Breast epithelium (tissue), 4 donors: ENCODE data around the gene STIP1. TPM values are rescaled to one million over a fixed set of nuclear protein-coding genes. Genes with fewer than 3 reads are reported as not detected.

Source experiments
- DNase-seq, 2 donors: peaks; one replicate each; pipeline ENCODE4 v3.0.0-alpha.2; 2019; ENCODE audit warnings: low spot score in 2 of 2
- H3K27ac ChIP-seq, 2 donors: fragments of 200-600 bp; sonication (generic) in 1 of 2; one replicate each; pipeline ENCODE4 v1.5.1; 2016 to 2019; ENCODE audit warnings: mild to moderate bottlenecking in 1 of 2
- H3K27me3 ChIP-seq, 2 donors: fragments of 200-600 bp; sonication (generic) in 1 of 2; one replicate each; pipeline versions ENCODE4 v1.5.1 to v1.6.0; 2017 to 2019; ENCODE audit warnings: control low read depth in 1 of 2, mild to moderate bottlenecking in 1 of 2
- H3K36me3 ChIP-seq: fragments of 200-600 bp; one replicate; pipeline ENCODE4 v1.5.1; 2019
- H3K4me1 ChIP-seq, 2 donors: fragments of 200-600 bp; sonication (generic); one replicate each; pipeline ENCODE4 v1.5.1; 2016 to 2019; ENCODE audit warnings: control low read depth in 1 of 2
- H3K4me3 ChIP-seq, 3 donors: fragments of 200-600 bp; sonication (generic); 1 replicate in 2 of 3; 2 replicates in 1 of 3; pipeline ENCODE4 v1.5.1; 2016 to 2019; ENCODE audit warnings: mild to moderate bottlenecking in 3 of 3, moderate library complexity in 2 of 3
- H3K9me3 ChIP-seq, 2 donors: fragments of 200-600 bp; sonication (generic) in 1 of 2; one replicate each; pipeline ENCODE4 v1.5.1; 2016 to 2019; ENCODE audit warnings: control low read depth in 1 of 2
- CTCF ChIP-seq, 3 donors: fragments of 450-650 bp; IDR thresholded peaks; one replicate each; pipeline ENCODE4 v1.5.1; 2016 to 2017; ENCODE audit warnings: antibody characterized with exemption in 3 of 3, mild to moderate bottlenecking in 3 of 3, moderate library complexity in 3 of 3
- POLR2A ChIP-seq: fragments of 450-650 bp; IDR thresholded peaks from one replicate; pipeline ENCODE4 v1.6.1; 2016; ENCODE audit warnings: antibody characterized with exemption, mild to moderate bottlenecking, moderate library complexity
- POLR2AphosphoS5 ChIP-seq, 3 donors: sonication (generic); formaldehyde crosslinking; IDR thresholded peaks; one replicate each; pipeline ENCODE4 v1.6.1; 2017; ENCODE audit warnings: antibody characterized with exemption in 3 of 3
- intact Hi-C: fragments of 100-400 bp; cut with DNase I; formaldehyde crosslinking; loops from one replicate; pipeline ENCODE4 v1.15.1; 2023; ENCODE audit warnings: low total_unique reads
- total RNA-seq, 3 donors: library from RNA; depleted of rRNA; stranded (reverse); fragments of >200 nt; gene quantifications; one replicate each; pipeline ENCODE4 v1.1.0, GENCODE V29; 2016

STIP1 gene
- total RNA-seq, result 100 to 1,000 TPM in 2 of 3 donors, 10 to 100 TPM in 1; 88.5 to 114 (median 106) TPM

DNA sequence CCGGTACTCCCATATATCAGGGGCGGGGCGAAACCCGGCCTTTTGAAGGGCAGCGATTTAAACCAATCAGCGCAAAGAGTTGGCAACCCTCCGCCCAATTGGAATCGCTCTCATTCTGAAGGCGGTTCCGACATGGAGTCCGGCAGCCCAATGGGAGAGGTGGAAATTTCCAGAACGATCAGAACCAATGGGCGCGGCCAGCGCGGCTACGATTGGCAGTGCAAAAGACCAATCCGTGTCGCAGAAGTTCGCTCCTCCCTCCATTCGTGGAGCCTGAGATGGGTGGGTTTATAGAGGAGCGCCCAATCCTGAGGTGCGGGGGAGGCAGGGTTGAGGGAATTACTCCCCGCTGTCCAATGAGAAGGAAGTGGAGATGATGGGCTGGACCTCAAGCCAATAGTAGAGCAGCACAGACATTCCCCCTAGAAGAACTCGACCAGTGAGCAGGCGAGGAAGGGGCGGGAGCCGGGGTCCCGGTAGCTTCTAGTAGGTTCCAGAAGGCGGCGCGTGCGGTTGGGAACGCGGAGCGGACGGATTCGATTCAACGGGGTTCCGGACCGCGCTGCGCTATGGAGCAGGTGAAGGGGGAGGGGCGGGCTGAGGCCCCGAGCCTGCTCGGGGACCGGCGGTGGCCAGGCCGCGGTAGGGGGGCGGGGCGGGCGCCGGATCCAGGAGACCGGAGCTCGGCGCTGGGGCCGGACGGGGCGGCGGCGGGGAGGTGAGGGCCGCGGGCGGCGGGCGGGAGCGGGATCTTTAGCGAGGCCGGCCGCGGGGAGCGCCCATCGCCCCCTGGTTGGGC is at the start of gene STIP1:
Gene STIP1, plus strand, starts transcription at position 479 of the 799 bp plus-strand sequence. Its CDS starts 91 bp downstream, at position 570.
- Histone ChIP-seq H3K4me3 (peak within 1 kb of the TSS in 2 of 3 donors; percentile 61 to 77), H3K36me3 (no peaks in the 10 kb centered on the region), H3K9me3 (no peaks in the 10 kb centered on the region), H3K4me1 (no peaks in the 10 kb centered on the region), H3K27me3 (no peaks in the 10 kb centered on the region), H3K27ac (peak within 1 kb of the TSS; percentile 79 to 93)
- DNase-seq, result peak; percentile 100
- TF ChIP-seq POLR2A (no peak), CTCF (IDR thresholded peaks at IDR 0.05) (peak; percentile 33 to 59 (median 44)), POLR2AphosphoS5 (IDR thresholded peaks at IDR 0.05) (peak; percentile 12 to 85 (median 73))
- intact Hi-C loops, result no loop called here

- no peak for TF ChIP-seq POLR2AphosphoS5 (IDR thresholded peaks at IDR 0.05)
- no peak for TF ChIP-seq CTCF (IDR thresholded peaks at IDR 0.05)
- no peak for TF ChIP-seq POLR2A
- DNase-seq, result no peak
- Histone ChIP-seq H3K36me3 (no peaks in the 10 kb centered on the region), H3K4me1 (no peaks in the 10 kb centered on the region), H3K4me3 (no peak overlapping the region), H3K9me3 (no peaks in the 10 kb centered on the region), H3K27ac (no peak overlapping the region), H3K27me3 (no peaks in the 10 kb centered on the region)
- intact Hi-C loops, result no loop called here
These were observed 49.1 kb upstream of the STIP1 start for GRCh38 chr11:64136765-64137441.

- H3K4me1 ChIP-seq, result no peaks in the 10 kb centered on the region
- H3K27ac ChIP-seq, result no peak overlapping the region
- H3K36me3 ChIP-seq, result no peaks in the 10 kb centered on the region
- H3K4me3 ChIP-seq, result no peak overlapping the region
- DNase-seq, result no peak
- no peak for TF ChIP-seq POLR2A
- no peak for TF ChIP-seq CTCF (IDR thresholded peaks at IDR 0.05)
- no peak for TF ChIP-seq POLR2AphosphoS5 (IDR thresholded peaks at IDR 0.05)
- intact Hi-C loops, result no loop called here
- no peaks in the 10 kb centered on the region for H3K9me3 ChIP-seq
- no peaks in the 10 kb centered on the region for H3K27me3 ChIP-seq
These were observed 47.6 kb upstream of the STIP1 start for GRCh38 chr11:64138398-64138797.

GRCh38 chr11:64139049-64139448 is 46.9 kb upstream of the STIP1 start:
- Histone ChIP-seq H3K27me3 (no peaks in the 10 kb centered on the region), H3K36me3 (no peaks in the 10 kb centered on the region), H3K9me3 (no peaks in the 10 kb centered on the region), H3K4me1 (no peaks in the 10 kb centered on the region), H3K4me3 (no peak overlapping the region), H3K27ac (no peak overlapping the region)
- no peak for DNase-seq
- TF ChIP-seq POLR2AphosphoS5 (IDR thresholded peaks at IDR 0.05), result no peak
- no peak for TF ChIP-seq CTCF (IDR thresholded peaks at IDR 0.05)
- TF ChIP-seq POLR2A, result no peak
- intact Hi-C loops, result no loop called here

GRCh38 chr11:64140082-64140481 is 45.9 kb upstream of the STIP1 start:
- H3K27ac ChIP-seq, result no peak overlapping the region
- intact Hi-C loops, result no loop called here
- no peaks in the 10 kb centered on the region for H3K9me3 ChIP-seq
- TF ChIP-seq CTCF (IDR thresholded peaks at IDR 0.05) (no peak), POLR2A (no peak), POLR2AphosphoS5 (IDR thresholded peaks at IDR 0.05) (no peak)
- no peaks in the 10 kb centered on the region for H3K27me3 ChIP-seq
- DNase-seq, result no peak
- no peaks in the 10 kb centered on the region for H3K36me3 ChIP-seq
- H3K4me1 ChIP-seq, result no peaks in the 10 kb centered on the region
- no peak overlapping the region for H3K4me3 ChIP-seq
